HepG2 (cell line): ENCODE results near the gene LENG1. TPM values are rescaled to one million over a fixed set of nuclear protein-coding genes. Genes with fewer than 3 reads are reported as not detected.
A peak's percentile ranks its signal among the peaks of the same experiment; 100 is the strongest.

Experiments used
- BRCA1 ChIP-seq: sonication (generic); formaldehyde crosslinking; IDR thresholded peaks from 2 replicates; pipeline ENCODE4 v1.4.0; 2020; ENCODE audit warnings: missing genetic modification reagents
- CHD4 ChIP-seq: fragments of 200-600 bp; sonication (generic); IDR thresholded peaks from 2 replicates; pipeline ENCODE4 v1.7.0; 2017; ENCODE audit warnings: mild to moderate bottlenecking, low read length, borderline replicate concordance
- ELF4 ChIP-seq: sonication (generic); formaldehyde crosslinking; IDR thresholded peaks from 2 replicates; pipeline ENCODE4 v1.5.0; 2020; ENCODE audit warnings: missing genetic modification reagents, mild to moderate bottlenecking, moderate library complexity, borderline replicate concordance
- FOSL1 ChIP-seq: sonication (generic); formaldehyde crosslinking; IDR thresholded peaks from 2 replicates; pipeline ENCODE4 v1.9.0; 2021; ENCODE audit warnings: missing genetic modification reagents, borderline replicate concordance
- GTF2F1 ChIP-seq: fragments of 150-350 bp; IDR thresholded peaks from 2 replicates; pipeline ENCODE4 v1.6.1; 2014; ENCODE audit warnings: low read length
- HBP1 ChIP-seq: IDR thresholded peaks from 2 replicates; pipeline ENCODE4 v1.6.1; 2016; ENCODE audit warnings: low read depth, control low read depth
- MIER2 ChIP-seq: IDR thresholded peaks from 2 replicates; pipeline ENCODE4 v1.6.1; 2016; ENCODE audit warnings: missing biosample characterization, missing genetic modification reagents
- MYC ChIP-seq: sonication (generic); formaldehyde crosslinking; IDR thresholded peaks from 2 replicates; pipeline ENCODE4 v1.9.0; 2021; ENCODE audit warnings: missing genetic modification reagents, borderline replicate concordance
- PAWR ChIP-seq: sonication (generic); formaldehyde crosslinking; IDR thresholded peaks from 2 replicates; pipeline ENCODE4 v1.4.0; 2020; ENCODE audit warnings: missing genetic modification reagents, mild to moderate bottlenecking, borderline replicate concordance
- STAG1 ChIP-seq: sonication (generic); formaldehyde crosslinking; IDR thresholded peaks from 2 replicates; pipeline ENCODE4 v1.4.0; 2020; ENCODE audit warnings: missing genetic modification reagents
- ZNF234 ChIP-seq: sonication (generic); formaldehyde crosslinking; conservative IDR thresholded peaks from 2 replicates; pipeline ENCODE4 v1.5.1; 2020; ENCODE audit warnings: mild to moderate bottlenecking, missing genetic modification reagents
- ZNF619 ChIP-seq: sonication (generic); formaldehyde crosslinking; IDR thresholded peaks from 2 replicates; pipeline ENCODE4 v1.4.0; 2020; ENCODE audit warnings: mild to moderate bottlenecking, missing genetic modification reagents
- ZNF740 ChIP-seq: sonication (generic); formaldehyde crosslinking; IDR thresholded peaks from 2 replicates; pipeline ENCODE4 v1.4.0; 2020; ENCODE audit warnings: missing genetic modification reagents
- ZNF761 ChIP-seq: sonication (generic); formaldehyde crosslinking; conservative IDR thresholded peaks from 2 replicates; pipeline ENCODE4 v1.4.0; 2020; ENCODE audit warnings: mild to moderate bottlenecking, missing genetic modification reagents
- polyA plus RNA-seq, 8 experiments: library from polyadenylated mRNA; depleted of rRNA in 3 of 8; stranded (reverse) in 7 of 8; unstranded in 1 of 8; fragments of >200 nt; fragmentation: Illumina TruSeq in 4 of 8; extraction: Trizol in 4 of 8; gene quantifications; 2 replicates each; pipeline versions ENCODE4 v1.2.1 to v1.2.3, GENCODE V29; 2011 to 2016; ENCODE audit warnings: low read depth in 4 of 8, missing spikeins in 1 of 8, mixed read lengths in 1 of 8; ENCODE audit not compliant: insufficient read depth in 1 of 8
- total RNA-seq, 5 experiments: library from RNA; depleted of rRNA; stranded (reverse); fragments of >200 nt; fragmentation: Illumina TruSeq; extraction: Trizol; gene quantifications; 2 replicates each; pipeline ENCODE4 v1.2.3, GENCODE V29; 2016; ENCODE audit warnings: low read depth in 1 of 5
- TF ChIP-seq, protein P1 (sequence below): sonication (generic); formaldehyde crosslinking; conservative IDR thresholded peaks from 2 replicates; pipeline ENCODE4 v1.4.0; 2020; ENCODE audit warnings: missing genetic modification reagents
- TF ChIP-seq, protein P2 (sequence below): IDR thresholded peaks from 2 replicates; pipeline ENCODE4 v1.4.0; 2020; ENCODE audit warnings: mild to moderate bottlenecking, missing genetic modification reagents
- TF ChIP-seq, protein P3 (sequence below): sonication (generic); formaldehyde crosslinking; IDR thresholded peaks from 2 replicates; pipeline ENCODE4 v1.4.0; 2020; ENCODE audit warnings: mild to moderate bottlenecking, missing genetic modification reagents, borderline replicate concordance
- TF ChIP-seq, protein P4 (sequence below): sonication (generic); formaldehyde crosslinking; IDR thresholded peaks from 2 replicates; pipeline ENCODE4 v1.8.0; 2022; ENCODE audit warnings: low read depth, missing genetic modification reagents

The LENG1 gene
- total and polyA plus RNA-seq, 2 of the 13 experiments (the other 11 are each of a cell fraction or from before 2014, with no cell fraction given): 1.8 to 3.8 TPM

GRCh38 chr19:54189145-54189734 is 29.7 kb upstream of the LENG1 start, which contains the start of gene MBOAT7 (continued):
- TF ChIP-seq, protein P1, sequence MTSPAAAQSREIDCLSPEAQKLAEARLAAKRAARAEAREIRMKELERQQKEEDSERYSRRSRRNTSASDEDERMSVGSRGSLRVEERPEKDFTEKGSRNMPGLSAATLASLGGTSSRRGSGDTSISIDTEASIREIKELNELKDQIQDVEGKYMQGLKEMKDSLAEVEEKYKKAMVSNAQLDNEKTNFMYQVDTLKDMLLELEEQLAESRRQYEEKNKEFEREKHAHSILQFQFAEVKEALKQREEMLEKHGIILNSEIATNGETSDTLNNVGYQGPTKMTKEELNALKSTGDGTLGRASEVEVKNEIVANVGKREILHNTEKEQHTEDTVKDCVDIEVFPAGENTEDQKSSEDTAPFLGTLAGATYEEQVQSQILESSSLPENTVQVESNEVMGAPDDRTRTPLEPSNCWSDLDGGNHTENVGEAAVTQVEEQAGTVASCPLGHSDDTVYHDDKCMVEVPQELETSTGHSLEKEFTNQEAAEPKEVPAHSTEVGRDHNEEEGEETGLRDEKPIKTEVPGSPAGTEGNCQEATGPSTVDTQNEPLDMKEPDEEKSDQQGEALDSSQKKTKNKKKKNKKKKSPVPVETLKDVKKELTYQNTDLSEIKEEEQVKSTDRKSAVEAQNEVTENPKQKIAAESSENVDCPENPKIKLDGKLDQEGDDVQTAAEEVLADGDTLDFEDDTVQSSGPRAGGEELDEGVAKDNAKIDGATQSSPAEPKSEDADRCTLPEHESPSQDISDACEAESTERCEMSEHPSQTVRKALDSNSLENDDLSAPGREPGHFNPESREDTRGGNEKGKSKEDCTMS (CRISPR knock-in tag): no peak
- TF ChIP-seq ZNF761 (CRISPR knock-in tag): peak; percentile 84
- TF ChIP-seq ZNF740 (CRISPR knock-in tag): no peak
- TF ChIP-seq, protein P2, sequence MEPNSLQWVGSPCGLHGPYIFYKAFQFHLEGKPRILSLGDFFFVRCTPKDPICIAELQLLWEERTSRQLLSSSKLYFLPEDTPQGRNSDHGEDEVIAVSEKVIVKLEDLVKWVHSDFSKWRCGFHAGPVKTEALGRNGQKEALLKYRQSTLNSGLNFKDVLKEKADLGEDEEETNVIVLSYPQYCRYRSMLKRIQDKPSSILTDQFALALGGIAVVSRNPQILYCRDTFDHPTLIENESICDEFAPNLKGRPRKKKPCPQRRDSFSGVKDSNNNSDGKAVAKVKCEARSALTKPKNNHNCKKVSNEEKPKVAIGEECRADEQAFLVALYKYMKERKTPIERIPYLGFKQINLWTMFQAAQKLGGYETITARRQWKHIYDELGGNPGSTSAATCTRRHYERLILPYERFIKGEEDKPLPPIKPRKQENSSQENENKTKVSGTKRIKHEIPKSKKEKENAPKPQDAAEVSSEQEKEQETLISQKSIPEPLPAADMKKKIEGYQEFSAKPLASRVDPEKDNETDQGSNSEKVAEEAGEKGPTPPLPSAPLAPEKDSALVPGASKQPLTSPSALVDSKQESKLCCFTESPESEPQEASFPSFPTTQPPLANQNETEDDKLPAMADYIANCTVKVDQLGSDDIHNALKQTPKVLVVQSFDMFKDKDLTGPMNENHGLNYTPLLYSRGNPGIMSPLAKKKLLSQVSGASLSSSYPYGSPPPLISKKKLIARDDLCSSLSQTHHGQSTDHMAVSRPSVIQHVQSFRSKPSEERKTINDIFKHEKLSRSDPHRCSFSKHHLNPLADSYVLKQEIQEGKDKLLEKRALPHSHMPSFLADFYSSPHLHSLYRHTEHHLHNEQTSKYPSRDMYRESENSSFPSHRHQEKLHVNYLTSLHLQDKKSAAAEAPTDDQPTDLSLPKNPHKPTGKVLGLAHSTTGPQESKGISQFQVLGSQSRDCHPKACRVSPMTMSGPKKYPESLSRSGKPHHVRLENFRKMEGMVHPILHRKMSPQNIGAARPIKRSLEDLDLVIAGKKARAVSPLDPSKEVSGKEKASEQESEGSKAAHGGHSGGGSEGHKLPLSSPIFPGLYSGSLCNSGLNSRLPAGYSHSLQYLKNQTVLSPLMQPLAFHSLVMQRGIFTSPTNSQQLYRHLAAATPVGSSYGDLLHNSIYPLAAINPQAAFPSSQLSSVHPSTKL (CRISPR knock-in tag): 0 out of 2 replicates have a peak, but pooled peaks have one; percentile 22
- TF ChIP-seq MIER2 (CRISPR knock-in tag): no peak
- no peak for TF ChIP-seq ZNF234 (CRISPR knock-in tag)
- no peak for TF ChIP-seq CHD4
- TF ChIP-seq, protein P3, sequence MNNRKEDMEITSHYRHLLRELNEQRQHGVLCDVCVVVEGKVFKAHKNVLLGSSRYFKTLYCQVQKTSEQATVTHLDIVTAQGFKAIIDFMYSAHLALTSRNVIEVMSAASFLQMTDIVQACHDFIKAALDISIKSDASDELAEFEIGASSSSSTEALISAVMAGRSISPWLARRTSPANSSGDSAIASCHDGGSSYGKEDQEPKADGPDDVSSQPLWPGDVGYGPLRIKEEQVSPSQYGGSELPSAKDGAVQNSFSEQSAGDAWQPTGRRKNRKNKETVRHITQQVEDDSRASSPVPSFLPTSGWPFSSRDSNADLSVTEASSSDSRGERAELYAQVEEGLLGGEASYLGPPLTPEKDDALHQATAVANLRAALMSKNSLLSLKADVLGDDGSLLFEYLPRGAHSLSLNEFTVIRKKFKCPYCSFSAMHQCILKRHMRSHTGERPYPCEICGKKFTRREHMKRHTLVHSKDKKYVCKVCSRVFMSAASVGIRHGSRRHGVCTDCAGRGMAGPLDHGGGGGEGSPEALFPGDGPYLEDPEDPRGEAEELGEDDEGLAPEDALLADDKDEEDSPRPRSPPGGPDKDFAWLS: no peak
- no peak for TF ChIP-seq FOSL1 (CRISPR knock-in tag)
- no peak for TF ChIP-seq ELF4
- TF ChIP-seq MYC: peak; percentile 50
- no peak for TF ChIP-seq HBP1 (CRISPR knock-in tag)
- peak; percentile 57 for TF ChIP-seq STAG1
- TF ChIP-seq GTF2F1: no peak
- no peak for TF ChIP-seq BRCA1 (CRISPR knock-in tag)
- TF ChIP-seq PAWR (CRISPR knock-in tag): no peak
- peak; percentile 40; the same call in 1 of the 2 replicates for TF ChIP-seq ZNF619
- TF ChIP-seq, protein P4, sequence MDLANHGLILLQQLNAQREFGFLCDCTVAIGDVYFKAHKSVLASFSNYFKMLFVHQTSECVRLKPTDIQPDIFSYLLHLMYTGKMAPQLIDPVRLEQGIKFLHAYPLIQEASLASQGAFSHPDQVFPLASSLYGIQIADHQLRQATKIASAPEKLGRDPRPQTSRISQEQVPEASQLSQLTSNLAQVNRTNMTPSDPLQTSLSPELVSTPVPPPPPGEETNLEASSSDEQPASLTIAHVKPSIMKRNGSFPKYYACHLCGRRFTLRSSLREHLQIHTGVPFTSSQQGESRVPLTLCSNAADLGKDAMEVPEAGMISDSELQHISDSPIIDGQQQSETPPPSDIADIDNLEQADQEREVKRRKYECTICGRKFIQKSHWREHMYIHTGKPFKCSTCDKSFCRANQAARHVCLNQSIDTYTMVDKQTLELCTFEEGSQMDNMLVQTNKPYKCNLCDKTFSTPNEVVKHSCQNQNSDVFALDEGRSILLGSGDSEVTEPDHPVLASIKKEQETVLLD (CRISPR knock-in tag): 0 out of 2 replicates have a peak, but pooled peaks have one; percentile 16
